Measurements from ENCODE around the gene TTC39B.

The TTC39B gene

GRCh38 chr9:15305470-15305869 is 1.5 kb downstream of the TTC39B start:
- no peaks in the 10 kb centered on the region for H3K79me2 ChIP-seq (ENCODE audit: low read length)
- H3K27me3 ChIP-seq (replicated peaks; ENCODE audit: insufficient read depth, low read length): no peaks in the 10 kb centered on the region
- H3K27ac ChIP-seq (ENCODE audit: low read length): no peak overlapping the region
- no peak overlapping the region for H3K9ac ChIP-seq (ENCODE audit: low read length)
- H2AFZ ChIP-seq (ENCODE audit: low read length): no peak overlapping the region
- no peaks in the 10 kb centered on the region for H3K36me3 ChIP-seq (replicated peaks; ENCODE audit: insufficient read depth, low read length)
- H3K4me2 ChIP-seq (ENCODE audit: low read depth, low read length): no peak overlapping the region
- DNase-seq: no peak
- no peaks in the 10 kb centered on the region for H3F3A ChIP-seq (ENCODE audit: insufficient read depth, low read length)
- H3K4me1 ChIP-seq (ENCODE audit: low read length): no peaks in the 10 kb centered on the region
- no peaks in the 10 kb centered on the region for H4K20me1 ChIP-seq (ENCODE audit: insufficient read depth, low read length)
- H3K9me2 ChIP-seq (replicated peaks; ENCODE audit: insufficient read depth, low read length): no peaks in the 10 kb centered on the region
- no peak overlapping the region for H3K4me3 ChIP-seq (ENCODE audit: low read length)
- no peaks in the 10 kb centered on the region for H3K9me3 ChIP-seq (replicated peaks; ENCODE audit: insufficient read depth, low read length)
- TF ChIP-seq EZH2 (optimal IDR thresholded peaks at IDR 0.05; ENCODE audit: low read depth, low read length): no peak
- TF ChIP-seq, protein P1, sequence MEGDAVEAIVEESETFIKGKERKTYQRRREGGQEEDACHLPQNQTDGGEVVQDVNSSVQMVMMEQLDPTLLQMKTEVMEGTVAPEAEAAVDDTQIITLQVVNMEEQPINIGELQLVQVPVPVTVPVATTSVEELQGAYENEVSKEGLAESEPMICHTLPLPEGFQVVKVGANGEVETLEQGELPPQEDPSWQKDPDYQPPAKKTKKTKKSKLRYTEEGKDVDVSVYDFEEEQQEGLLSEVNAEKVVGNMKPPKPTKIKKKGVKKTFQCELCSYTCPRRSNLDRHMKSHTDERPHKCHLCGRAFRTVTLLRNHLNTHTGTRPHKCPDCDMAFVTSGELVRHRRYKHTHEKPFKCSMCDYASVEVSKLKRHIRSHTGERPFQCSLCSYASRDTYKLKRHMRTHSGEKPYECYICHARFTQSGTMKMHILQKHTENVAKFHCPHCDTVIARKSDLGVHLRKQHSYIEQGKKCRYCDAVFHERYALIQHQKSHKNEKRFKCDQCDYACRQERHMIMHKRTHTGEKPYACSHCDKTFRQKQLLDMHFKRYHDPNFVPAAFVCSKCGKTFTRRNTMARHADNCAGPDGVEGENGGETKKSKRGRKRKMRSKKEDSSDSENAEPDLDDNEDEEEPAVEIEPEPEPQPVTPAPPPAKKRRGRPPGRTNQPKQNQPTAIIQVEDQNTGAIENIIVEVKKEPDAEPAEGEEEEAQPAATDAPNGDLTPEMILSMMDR (IDR thresholded peaks at IDR 0.05; ENCODE audit: low read length): no peak
- no peak for TF ChIP-seq EZH2phosphoT487 (IDR thresholded peaks at IDR 0.05; ENCODE audit: low read length)

GRCh38 chr9:15304632-15305031 is 2.4 kb downstream of the TTC39B start:
- Histone ChIP-seq H3F3A (ENCODE audit: insufficient read depth, low read length) (no peaks in the 10 kb centered on the region), H3K4me1 (ENCODE audit: low read length) (no peaks in the 10 kb centered on the region), H3K4me2 (ENCODE audit: low read depth, low read length) (no peak overlapping the region), H4K20me1 (ENCODE audit: insufficient read depth, low read length) (no peaks in the 10 kb centered on the region), H3K4me3 (ENCODE audit: low read length) (no peak overlapping the region), H3K9me2 (replicated peaks; ENCODE audit: insufficient read depth, low read length) (no peaks in the 10 kb centered on the region), H3K36me3 (replicated peaks; ENCODE audit: insufficient read depth, low read length) (no peaks in the 10 kb centered on the region), H3K27ac (ENCODE audit: low read length) (no peak overlapping the region), H3K9ac (ENCODE audit: low read length) (no peak overlapping the region), H3K9me3 (replicated peaks; ENCODE audit: insufficient read depth, low read length) (no peaks in the 10 kb centered on the region), H3K27me3 (replicated peaks; ENCODE audit: insufficient read depth, low read length) (no peaks in the 10 kb centered on the region), H3K79me2 (ENCODE audit: low read length) (no peaks in the 10 kb centered on the region), H2AFZ (ENCODE audit: low read length) (no peak overlapping the region)
- no peak for DNase-seq
- TF ChIP-seq EZH2 (optimal IDR thresholded peaks at IDR 0.05; ENCODE audit: low read depth, low read length) (no peak), EZH2phosphoT487 (IDR thresholded peaks at IDR 0.05; ENCODE audit: low read length) (no peak)
- TF ChIP-seq, protein P1 (IDR thresholded peaks at IDR 0.05; ENCODE audit: low read length): no peak

- no peak overlapping the region for H2AFZ ChIP-seq (ENCODE audit: low read length)
- H3K79me2 ChIP-seq (ENCODE audit: low read length): no peaks in the 10 kb centered on the region
- H3K9me3 ChIP-seq (replicated peaks; ENCODE audit: insufficient read depth, low read length): no peaks in the 10 kb centered on the region
- H3F3A ChIP-seq (ENCODE audit: insufficient read depth, low read length): no peaks in the 10 kb centered on the region
- H3K4me1 ChIP-seq (ENCODE audit: low read length): no peaks in the 10 kb centered on the region
- no peak overlapping the region for H3K4me3 ChIP-seq (ENCODE audit: low read length)
- H3K9ac ChIP-seq (ENCODE audit: low read length): no peak overlapping the region
- no peak for DNase-seq
- no peaks in the 10 kb centered on the region for H4K20me1 ChIP-seq (ENCODE audit: insufficient read depth, low read length)
- H3K4me2 ChIP-seq (ENCODE audit: low read depth, low read length): no peak overlapping the region
- no peaks in the 10 kb centered on the region for H3K27me3 ChIP-seq (replicated peaks; ENCODE audit: insufficient read depth, low read length)
- no peak overlapping the region for H3K27ac ChIP-seq (ENCODE audit: low read length)
- no peaks in the 10 kb centered on the region for H3K9me2 ChIP-seq (replicated peaks; ENCODE audit: insufficient read depth, low read length)
- H3K36me3 ChIP-seq (replicated peaks; ENCODE audit: insufficient read depth, low read length): no peaks in the 10 kb centered on the region
- TF ChIP-seq, protein P1 (IDR thresholded peaks at IDR 0.05; ENCODE audit: low read length): no peak
- no peak for TF ChIP-seq EZH2phosphoT487 (IDR thresholded peaks at IDR 0.05; ENCODE audit: low read length)
- no peak for TF ChIP-seq EZH2 (optimal IDR thresholded peaks at IDR 0.05; ENCODE audit: low read depth, low read length)
These were observed 6.8 kb downstream of the TTC39B start for GRCh38 chr9:15300218-15300617.

All from MM.1S (cell line).